Upper lobe of left lung (tissue), 4 donors: Measurements from ENCODE around the gene OR11H6.

ENCODE experiments used
- POLR2A ChIP-seq, 4 donors: fragments of 450-650 bp; IDR thresholded peaks; one replicate each; pipeline ENCODE4 v1.5.1; 2016 to 2017; ENCODE audit warnings: antibody characterized with exemption in 4 of 4, mild to moderate bottlenecking in 2 of 4
- TF ChIP-seq, protein P1 (sequence below), 6 experiments: fragments of 450-650 bp in 4 of 6; fragments of 200-600 bp in 2 of 6; sonication (generic) in 2 of 6; IDR thresholded peaks; one replicate each; pipeline ENCODE4 v1.5.1; 2016 to 2019; ENCODE audit warnings: antibody characterized with exemption in 6 of 6

DNA sequence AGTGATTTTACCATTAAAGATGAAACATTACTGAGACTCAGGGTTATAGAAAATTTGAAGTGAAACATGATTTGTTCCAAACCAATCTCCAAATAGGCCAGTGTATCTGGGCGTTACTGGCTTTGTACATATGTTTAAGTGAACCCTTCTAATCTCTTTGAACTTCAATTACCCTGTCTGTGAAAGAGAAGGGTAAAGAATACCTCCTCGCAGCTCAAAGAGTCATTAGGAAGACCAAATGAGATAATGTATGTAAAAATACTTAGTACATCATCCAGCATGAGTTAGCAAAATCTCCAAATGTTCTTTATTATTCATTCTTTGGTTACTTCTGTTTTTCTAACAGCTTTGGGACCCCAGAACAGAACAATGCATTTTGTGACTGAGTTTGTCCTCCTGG, at the start of gene OR11H6:
- TF ChIP-seq, protein P1, sequence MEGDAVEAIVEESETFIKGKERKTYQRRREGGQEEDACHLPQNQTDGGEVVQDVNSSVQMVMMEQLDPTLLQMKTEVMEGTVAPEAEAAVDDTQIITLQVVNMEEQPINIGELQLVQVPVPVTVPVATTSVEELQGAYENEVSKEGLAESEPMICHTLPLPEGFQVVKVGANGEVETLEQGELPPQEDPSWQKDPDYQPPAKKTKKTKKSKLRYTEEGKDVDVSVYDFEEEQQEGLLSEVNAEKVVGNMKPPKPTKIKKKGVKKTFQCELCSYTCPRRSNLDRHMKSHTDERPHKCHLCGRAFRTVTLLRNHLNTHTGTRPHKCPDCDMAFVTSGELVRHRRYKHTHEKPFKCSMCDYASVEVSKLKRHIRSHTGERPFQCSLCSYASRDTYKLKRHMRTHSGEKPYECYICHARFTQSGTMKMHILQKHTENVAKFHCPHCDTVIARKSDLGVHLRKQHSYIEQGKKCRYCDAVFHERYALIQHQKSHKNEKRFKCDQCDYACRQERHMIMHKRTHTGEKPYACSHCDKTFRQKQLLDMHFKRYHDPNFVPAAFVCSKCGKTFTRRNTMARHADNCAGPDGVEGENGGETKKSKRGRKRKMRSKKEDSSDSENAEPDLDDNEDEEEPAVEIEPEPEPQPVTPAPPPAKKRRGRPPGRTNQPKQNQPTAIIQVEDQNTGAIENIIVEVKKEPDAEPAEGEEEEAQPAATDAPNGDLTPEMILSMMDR (IDR thresholded peaks at IDR 0.05), result no peak
- TF ChIP-seq POLR2A (IDR thresholded peaks at IDR 0.05), result no peak
